GM18505 (cell line): ENCODE measurements around the gene PKHD1.

ENCODE experiments used
- ATAC-seq: cut with Tn5 transposase; IDR thresholded peaks from one replicate; pipeline ENCODE4 v1.9.1; 2021; ENCODE audit not compliant: unreplicated experiment
- POLR2A ChIP-seq: IDR thresholded peaks from 4 replicates; pipeline ENCODE4 v1.6.1; 2011; ENCODE audit warnings: borderline replicate concordance; ENCODE audit not compliant: insufficient read depth, insufficient read length; ENCODE audit errors: extremely low read depth

Gene PKHD1

GRCh38 chr6:51630011-51630410 is 457.4 kb downstream of the PKHD1 start:
- ATAC-seq, result no peak
- no peak for TF ChIP-seq POLR2A

- no peak for ATAC-seq
- TF ChIP-seq POLR2A, result no peak
Observed at GRCh38 chr6:51626391-51626790, 461.0 kb downstream of the PKHD1 start.

DNA sequence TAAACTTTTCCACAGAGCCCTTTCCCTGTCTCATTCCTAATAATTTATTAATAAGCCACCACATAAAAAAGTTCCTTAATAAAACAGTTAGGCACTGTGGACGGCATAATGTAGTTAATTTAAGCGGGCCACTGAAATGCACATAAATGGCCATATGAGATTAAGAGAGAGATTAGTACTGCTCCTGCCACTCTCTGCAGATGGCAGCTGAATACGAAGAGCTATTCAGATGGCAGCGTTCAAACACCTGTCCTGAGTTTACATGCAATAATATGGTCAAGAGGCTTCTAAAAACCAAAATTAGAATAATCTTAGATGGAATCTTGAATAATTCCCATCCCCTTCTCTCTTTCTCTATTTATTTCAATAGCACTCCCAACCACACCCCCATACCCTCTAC is 461.8 kb downstream of the PKHD1 start:
- no peak for ATAC-seq
- no peak for TF ChIP-seq POLR2A

- TF ChIP-seq POLR2A, result no peak
Observed at GRCh38 chr6:51620971-51621370, 466.4 kb downstream of the PKHD1 start.

DNA sequence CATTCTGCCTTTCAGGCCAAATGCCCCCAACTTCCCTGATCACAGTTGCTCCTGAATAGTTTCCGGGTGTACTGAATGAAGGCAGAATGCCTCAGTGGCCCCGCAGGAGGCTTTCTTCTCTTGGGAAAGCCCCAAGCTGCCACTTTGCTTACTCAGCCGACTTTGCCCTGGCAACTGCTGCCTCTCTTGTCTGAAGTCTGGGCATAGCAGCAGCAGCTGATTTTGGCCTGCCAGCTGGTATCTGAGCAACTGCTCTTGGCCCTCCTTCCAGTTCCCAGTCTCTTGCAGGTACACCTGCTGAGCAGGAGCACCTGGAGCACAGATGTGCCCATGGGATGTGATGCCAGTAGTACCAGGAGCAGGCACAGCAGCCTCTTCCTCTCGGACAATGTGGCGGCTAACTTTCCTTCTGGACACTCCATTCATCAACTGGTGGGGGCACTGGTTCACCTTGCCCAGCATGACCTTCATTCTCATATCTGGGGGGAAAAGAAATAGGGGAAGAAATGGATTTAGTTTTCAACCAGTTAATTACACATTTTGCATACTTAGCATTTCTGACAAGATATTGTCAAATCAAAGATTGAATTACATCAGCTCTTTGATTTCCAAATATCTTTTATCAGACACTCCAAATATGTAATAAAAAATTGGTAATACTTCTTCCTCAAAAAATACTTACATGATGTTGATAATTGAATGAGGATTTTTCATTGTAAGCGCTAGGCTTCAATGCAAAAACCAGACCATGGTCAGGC is 468.2 kb downstream of the PKHD1 start:
- no peak for TF ChIP-seq POLR2A
- no peak for ATAC-seq

More at GRCh38 chr6:51620971-51621370, 466.4 kb downstream of the PKHD1 start:
- ATAC-seq, result no peak

DNA sequence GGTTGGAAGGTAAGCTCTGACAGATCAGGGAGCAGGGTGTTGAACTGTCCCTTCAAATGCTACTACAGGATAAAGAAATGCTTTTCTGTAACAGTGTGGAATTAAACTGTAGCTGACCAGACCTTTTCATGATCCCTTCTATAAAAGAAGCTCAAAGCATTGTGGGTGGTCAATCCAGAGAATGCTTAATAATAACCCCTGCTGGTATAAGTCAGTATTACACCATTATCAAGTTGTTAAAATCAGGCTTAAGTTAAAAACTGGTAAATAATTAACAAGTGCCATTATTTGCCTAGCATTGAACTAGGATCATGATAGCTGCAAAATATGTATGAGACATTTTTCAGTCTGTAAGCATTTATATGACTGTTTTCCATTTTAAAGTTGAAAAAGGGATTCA is 468.9 kb downstream of the PKHD1 start:
- no peak for ATAC-seq
- no peak for TF ChIP-seq POLR2A

GRCh38 chr6:51617751-51618150 is 469.7 kb downstream of the PKHD1 start:
- no peak for ATAC-seq
- no peak for TF ChIP-seq POLR2A

GRCh38 chr6:51616243-51616642 is 471.2 kb downstream of the PKHD1 start:
- no peak for ATAC-seq
- TF ChIP-seq POLR2A, result no peak

DNA sequence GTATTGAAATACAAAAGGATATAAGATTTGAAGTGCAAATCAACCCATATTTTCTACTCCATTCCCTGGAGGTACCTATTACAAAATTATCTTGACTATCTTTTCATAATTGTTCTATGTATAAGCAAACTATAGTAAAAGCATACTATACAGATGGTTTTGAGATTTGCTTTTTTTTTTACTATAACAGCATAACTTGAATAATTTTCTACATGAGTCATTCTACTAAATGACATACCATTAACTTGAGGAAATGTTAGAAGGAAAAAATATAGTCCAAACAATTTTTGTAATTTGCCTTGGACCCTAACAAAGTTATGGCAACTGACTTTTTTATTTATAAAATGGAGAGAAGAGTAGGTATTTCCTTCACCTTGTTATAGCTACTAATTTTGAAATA is 472.7 kb downstream of the PKHD1 start:
- ATAC-seq, result no peak
- no peak for TF ChIP-seq POLR2A

DNA sequence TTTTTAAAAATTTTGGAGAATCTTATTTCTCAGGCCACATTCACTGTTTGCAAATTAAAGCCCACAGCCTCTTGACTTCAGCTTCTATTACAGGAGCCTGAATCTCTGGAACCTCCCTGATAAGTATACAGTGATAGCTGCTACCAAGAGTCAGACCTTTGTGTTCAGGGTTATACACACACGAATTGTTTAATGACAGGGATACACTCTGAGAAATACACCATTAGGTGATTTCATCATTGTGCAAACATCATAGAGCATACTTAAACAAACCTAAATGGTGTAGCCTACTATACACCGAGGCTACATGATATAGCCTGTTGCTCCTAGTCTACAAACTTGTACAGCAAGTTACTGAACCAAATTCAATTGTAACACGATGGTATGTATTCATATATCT is 473.9 kb downstream of the PKHD1 start:
- no peak for ATAC-seq
- no peak for TF ChIP-seq POLR2A

DNA sequence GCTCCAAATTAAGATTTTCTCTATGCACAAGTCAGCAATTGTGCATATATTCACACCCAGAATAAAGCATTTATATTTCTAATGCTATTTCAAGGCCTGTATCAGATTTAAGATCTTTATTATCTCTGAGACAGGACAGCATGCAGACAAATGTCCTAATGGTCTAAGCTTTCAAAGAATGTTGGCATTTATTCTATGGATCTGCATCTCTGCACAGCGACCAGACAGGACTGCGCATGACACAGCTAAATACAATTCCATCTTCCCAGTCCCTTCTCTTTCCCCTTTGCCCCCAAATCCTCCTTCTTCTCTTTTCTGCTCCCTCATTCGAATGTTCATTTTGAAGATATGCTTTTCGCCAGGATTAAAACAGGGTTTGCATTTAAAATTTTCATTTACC is 478.5 kb downstream of the PKHD1 start:
- no peak for TF ChIP-seq POLR2A
- no peak for ATAC-seq

GRCh38 chr6:51608383-51608782 is 479.0 kb downstream of the PKHD1 start:
- no peak for ATAC-seq
- TF ChIP-seq POLR2A, result no peak

- no peak for TF ChIP-seq POLR2A
Observed at GRCh38 chr6:51600514-51600913, 486.9 kb downstream of the PKHD1 start.

DNA sequence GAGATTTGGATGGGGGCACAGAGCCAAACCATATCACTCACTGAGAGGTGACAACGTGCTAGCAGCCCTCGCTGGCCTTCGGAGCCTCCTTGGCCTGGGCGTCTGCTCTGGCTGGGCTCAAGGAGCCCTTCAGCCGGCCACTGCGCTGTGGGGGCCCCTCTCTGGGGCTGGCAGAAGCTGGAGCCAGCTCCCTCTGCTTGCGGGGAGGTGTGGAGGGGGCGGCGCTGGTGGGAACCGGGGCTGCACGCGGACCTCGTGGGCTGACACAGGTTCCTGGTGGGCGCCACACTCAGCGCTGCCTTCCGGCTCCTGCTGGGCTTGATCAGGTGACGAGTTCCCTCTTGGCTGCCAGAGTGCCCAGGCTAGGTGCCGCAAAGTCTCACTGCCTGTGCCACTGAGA is 489.2 kb downstream of the PKHD1 start:
- no peak for ATAC-seq
- TF ChIP-seq POLR2A, result no peak

More at GRCh38 chr6:51600514-51600913, 486.9 kb downstream of the PKHD1 start:
- no peak for ATAC-seq
